CD4-positive, alpha-beta T cell treated with Interferon alpha-2 for 1 hour (primary cell): ENCODE results near the gene UBR3.

Source experiments
- DNase-seq, 2 donors: peaks; one replicate each; pipeline ENCODE4 v3.0.0-alpha.2; 2020 to 2022

The UBR3 gene

GRCh38 chr2:170013802-170014551 is 186.7 kb downstream of the UBR3 start:
- DNase-seq = no peak

GRCh38 chr2:170014769-170015168 is 187.5 kb downstream of the UBR3 start:
- no peak for DNase-seq

- DNase-seq = no peak
These were observed 190.7 kb downstream of the UBR3 start for GRCh38 chr2:170017860-170018532.

GRCh38 chr2:170019060-170019805 is 192.0 kb downstream of the UBR3 start:
- no peak for DNase-seq

GRCh38 chr2:170020777-170021176 is 193.5 kb downstream of the UBR3 start:
- DNase-seq = no peak

GRCh38 chr2:170022692-170023091 is 195.4 kb downstream of the UBR3 start:
- DNase-seq = no peak

GRCh38 chr2:170024721-170025120 is 197.5 kb downstream of the UBR3 start:
- no peak for DNase-seq

- no peak for DNase-seq
These were observed 198.0 kb downstream of the UBR3 start for GRCh38 chr2:170025223-170025622.

GRCh38 chr2:170026361-170026760 is 199.1 kb downstream of the UBR3 start:
- DNase-seq = no peak

- DNase-seq = no peak
These were observed 202.3 kb downstream of the UBR3 start for GRCh38 chr2:170029551-170029950.

GRCh38 chr2:170030040-170030439 is 202.8 kb downstream of the UBR3 start:
- DNase-seq = no peak

GRCh38 chr2:170031288-170031687 is 204.0 kb downstream of the UBR3 start:
- DNase-seq = no peak

- no peak for DNase-seq
These were observed 207.3 kb downstream of the UBR3 start for GRCh38 chr2:170034596-170034995.

GRCh38 chr2:170038734-170039133 is 211.5 kb downstream of the UBR3 start:
- DNase-seq = no peak

- DNase-seq = no peak
These were observed 212.3 kb downstream of the UBR3 start for GRCh38 chr2:170039401-170040172.

- DNase-seq = no peak
These were observed 217.7 kb downstream of the UBR3 start for GRCh38 chr2:170044751-170045478.

- no peak for DNase-seq
These were observed 220.2 kb downstream of the UBR3 start for GRCh38 chr2:170047331-170048065.

GRCh38 chr2:170052151-170052550 is 224.9 kb downstream of the UBR3 start:
- no peak for DNase-seq

- DNase-seq = no peak
These were observed 227.7 kb downstream of the UBR3 start for GRCh38 chr2:170054997-170055396.

GRCh38 chr2:170056900-170057299 is 229.6 kb downstream of the UBR3 start:
- DNase-seq = no peak

- no peak for DNase-seq
These were observed 236.4 kb downstream of the UBR3 start for GRCh38 chr2:170063456-170064235.
